Central memory CD8-positive, alpha-beta T cell (primary cell): Measurements from ENCODE around the gene PVALEF.

Source experiments
- ATAC-seq: fragments of 150-1000 bp; cut with Tn5 transposase; replicated peaks from 2 replicates; pipeline ENCODE4 v1.10.0; 2022; ENCODE audit warnings: mild to moderate bottlenecking, moderate FRiP score, moderate number of reproducible peaks; ENCODE audit not compliant: poor library complexity, severe bottlenecking; ENCODE audit errors: extremely low read depth
- DNase-seq, 2 donors: peaks; one replicate each; pipeline ENCODE4 v3.0.0; 2021; ENCODE audit warnings: low spot score in 2 of 2
- H3K27ac Mint-ChIP-seq: one replicate; pipeline ENCODE4 v1.8.0; 2022; ENCODE audit warnings: low read depth, mild to moderate bottlenecking, moderate library complexity, mixed read lengths
- H3K27me3 Mint-ChIP-seq: one replicate; pipeline ENCODE4 v1.8.0; 2022; ENCODE audit warnings: mixed read lengths
- H3K36me3 Mint-ChIP-seq: one replicate; pipeline ENCODE4 v1.8.0; 2022; ENCODE audit warnings: mild to moderate bottlenecking, moderate library complexity, mixed read lengths; ENCODE audit not compliant: insufficient read depth
- H3K4me1 Mint-ChIP-seq: one replicate; pipeline ENCODE4 v1.8.0; 2022; ENCODE audit warnings: mixed read lengths
- H3K4me3 Mint-ChIP-seq: one replicate; pipeline ENCODE4 v1.8.0; 2022; ENCODE audit warnings: mild to moderate bottlenecking, moderate library complexity, mixed read lengths
- H3K9me3 Mint-ChIP-seq: one replicate; pipeline ENCODE4 v1.8.0; 2022; ENCODE audit warnings: mixed read lengths

PVALEF gene

DNA sequence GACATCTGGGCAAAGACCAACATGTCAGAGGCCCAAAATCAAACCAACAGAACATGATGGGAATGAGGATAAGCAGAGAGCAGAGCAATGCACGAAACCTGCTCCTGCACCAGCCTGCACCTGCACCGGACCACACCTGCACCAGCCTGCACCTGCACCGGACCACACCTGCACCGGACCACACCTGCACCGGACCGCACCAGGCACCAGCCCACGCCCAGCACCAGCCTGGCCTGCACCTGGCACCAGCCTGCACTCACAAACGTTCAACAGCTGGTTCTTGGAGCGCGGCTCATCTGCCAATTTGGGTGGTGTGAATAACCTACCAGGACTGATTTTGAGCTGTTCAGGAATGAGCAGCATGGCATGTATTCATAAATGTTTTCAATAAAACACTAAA is 39.3 kb downstream of the PVALEF start:
- ATAC-seq, result no peak
- peaks cover 1% of the 10 kb centered on the region for H3K36me3 Mint-ChIP-seq

DNA sequence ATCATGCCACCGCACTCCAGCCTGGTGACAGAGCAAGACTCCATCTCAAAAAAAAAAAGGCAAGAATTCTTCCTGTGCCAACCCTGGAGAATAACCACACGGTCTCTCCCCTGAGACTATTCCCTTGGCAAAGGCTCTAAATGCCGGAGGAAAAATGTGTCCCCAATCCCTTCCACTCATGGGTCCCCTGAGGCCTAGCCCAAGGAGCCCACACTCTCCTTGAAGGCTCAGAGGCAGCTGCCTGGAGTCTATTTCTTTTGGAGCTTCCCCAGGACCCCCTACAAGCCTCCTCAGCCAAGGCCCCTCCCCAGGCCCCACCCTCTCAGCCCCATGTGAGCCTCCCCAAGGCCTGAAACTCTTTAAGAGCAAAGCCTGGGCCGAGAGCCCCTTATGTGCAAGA is 40.9 kb downstream of the PVALEF start:
- no peak for ATAC-seq
- H3K27ac Mint-ChIP-seq, result no peak overlapping the region
- no peaks in the 10 kb centered on the region for H3K27me3 Mint-ChIP-seq

More for the DNA sequence above, 39.3 kb downstream of the PVALEF start:
- DNase-seq, result no peak
- Mint-ChIP-seq H3K27me3 (no peaks in the 10 kb centered on the region), H3K4me1 (no peaks in the 10 kb centered on the region), H3K9me3 (no peaks in the 10 kb centered on the region), H3K4me3 (no peak overlapping the region), H3K27ac (no peak overlapping the region)

DNA sequence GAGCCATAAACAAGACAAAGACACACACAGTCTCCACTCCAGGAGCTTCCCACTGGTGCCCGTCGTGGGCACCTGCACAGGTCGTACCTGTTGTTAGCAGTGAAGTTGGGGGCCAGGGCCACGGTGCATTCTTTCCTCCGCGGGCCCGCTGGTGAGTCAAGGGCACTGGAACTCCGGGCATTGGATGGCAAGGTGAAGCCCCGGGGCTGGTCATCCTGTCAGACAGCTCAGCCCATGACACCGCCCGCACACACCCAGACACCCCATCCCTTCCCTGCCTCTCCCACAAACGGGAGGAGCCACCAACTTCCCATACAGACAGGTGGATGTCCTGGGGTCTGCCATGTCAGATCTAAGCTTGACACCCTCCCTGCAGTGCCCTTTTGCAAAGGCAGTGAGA is 41.4 kb downstream of the PVALEF start:
- Mint-ChIP-seq H3K27me3 (no peaks in the 10 kb centered on the region), H3K9me3 (no peaks in the 10 kb centered on the region), H3K4me3 (no peak overlapping the region), H3K27ac (no peak overlapping the region), H3K36me3 (peaks cover under 1% of the 10 kb centered on the region), H3K4me1 (no peaks in the 10 kb centered on the region)
- DNase-seq, result no peak
- no peak for ATAC-seq

More for the DNA sequence above, 40.9 kb downstream of the PVALEF start:
- DNase-seq, result no peak
- Mint-ChIP-seq H3K4me1 (no peaks in the 10 kb centered on the region), H3K36me3 (no peaks in the 10 kb centered on the region), H3K9me3 (no peaks in the 10 kb centered on the region), H3K4me3 (no peak overlapping the region)

DNA sequence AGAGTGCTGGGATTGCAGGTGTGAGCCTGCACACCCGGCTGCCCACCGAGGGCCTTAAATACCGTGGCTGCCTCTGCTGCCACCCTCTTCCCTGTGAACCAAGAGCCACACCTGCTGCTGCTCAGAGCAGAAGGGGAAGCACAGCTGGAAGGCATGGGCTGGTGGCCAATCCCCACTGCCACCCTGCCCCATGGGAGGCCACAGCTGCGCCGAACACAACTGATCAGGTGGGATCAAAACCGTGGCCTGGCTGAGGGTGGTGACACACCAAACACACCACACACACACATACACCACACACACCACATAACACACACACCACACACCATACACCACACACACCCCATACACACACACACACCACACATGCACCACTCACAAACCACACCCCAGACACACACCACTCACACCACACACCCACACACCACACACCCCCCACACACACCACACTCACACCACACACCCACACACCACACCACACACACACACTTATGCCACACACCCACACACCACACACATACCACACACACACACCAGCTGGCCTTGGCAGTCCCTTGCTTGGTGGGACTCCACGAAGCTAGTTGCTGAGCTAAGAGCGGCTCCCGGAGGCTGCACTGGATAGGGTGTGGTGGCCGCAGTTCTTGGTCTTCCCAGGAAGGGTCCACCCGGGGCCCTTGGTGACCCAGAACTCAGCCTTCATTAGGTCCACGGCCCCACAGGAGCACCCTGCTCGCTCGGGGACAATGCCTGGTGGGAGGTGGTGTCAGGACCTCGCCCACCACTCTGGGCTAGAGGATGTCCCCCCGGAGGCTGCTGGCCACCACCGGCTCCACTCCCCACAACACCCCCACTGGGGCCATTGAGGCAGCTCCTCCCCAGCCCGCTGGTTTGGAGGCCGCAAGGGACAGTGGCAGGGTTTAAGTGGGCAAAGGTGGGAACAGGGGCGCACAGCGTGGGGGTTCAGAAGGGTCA is 42.6 kb downstream of the PVALEF start:
- Mint-ChIP-seq H3K27me3 (no peaks in the 10 kb centered on the region), H3K4me1 (no peaks in the 10 kb centered on the region), H3K27ac (peak overlapping the region; percentile 80), H3K9me3 (no peaks in the 10 kb centered on the region), H3K36me3 (peaks cover 2% of the 10 kb centered on the region), H3K4me3 (no peak overlapping the region)
- ATAC-seq (no peak), DNase-seq (no peak)

DNA sequence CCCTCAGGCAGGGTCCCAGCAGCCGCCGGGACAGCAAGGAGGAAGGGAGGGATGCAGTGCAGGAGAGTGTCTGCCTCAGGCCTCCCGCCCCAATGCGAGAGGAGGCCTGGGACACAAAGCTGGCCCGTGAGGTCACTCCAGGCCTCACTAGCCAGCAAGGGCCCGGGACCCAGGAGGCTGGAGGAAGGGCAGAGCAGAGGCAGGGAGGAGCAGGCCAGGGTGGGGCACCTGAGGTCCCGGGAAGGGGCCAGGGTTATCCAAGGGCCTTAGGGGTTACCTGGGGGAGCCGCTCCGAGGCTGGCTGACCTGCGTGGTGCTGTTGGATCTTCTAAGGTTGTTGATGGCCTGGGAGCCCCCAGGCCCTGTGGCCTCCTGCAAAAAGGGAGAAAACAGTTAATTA is 43.3 kb downstream of the PVALEF start:
- Mint-ChIP-seq H3K36me3 (peaks cover 2% of the 10 kb centered on the region), H3K4me1 (no peaks in the 10 kb centered on the region), H3K4me3 (no peak overlapping the region), H3K27ac (no peak overlapping the region), H3K9me3 (no peaks in the 10 kb centered on the region), H3K27me3 (no peaks in the 10 kb centered on the region)
- no peak for DNase-seq
- ATAC-seq, result no peak

DNA sequence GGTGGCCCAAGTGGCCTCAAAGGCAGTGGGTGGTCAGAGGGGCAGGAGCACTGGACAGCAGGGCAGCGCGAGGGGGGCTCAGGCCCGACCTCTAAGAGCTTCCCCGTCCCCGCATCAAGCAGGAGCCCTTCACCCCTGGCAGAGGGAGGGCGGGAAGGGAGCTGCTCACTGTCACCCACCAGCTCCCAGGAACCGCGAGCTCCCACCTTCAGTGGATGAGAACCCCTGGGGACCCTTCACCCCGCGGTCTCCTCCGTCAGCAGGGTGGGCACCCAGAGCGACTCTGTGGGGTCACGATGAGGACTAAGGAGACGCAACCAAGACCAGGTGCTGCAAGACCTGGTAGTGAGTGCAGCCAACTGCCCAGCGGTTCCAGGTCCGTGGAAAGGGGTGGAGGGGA is 43.8 kb downstream of the PVALEF start:
- ATAC-seq, result no peak
- no peaks in the 10 kb centered on the region for H3K9me3 Mint-ChIP-seq
- no peaks in the 10 kb centered on the region for H3K27me3 Mint-ChIP-seq
- no peak for DNase-seq
- no peak overlapping the region for H3K4me3 Mint-ChIP-seq
- H3K4me1 Mint-ChIP-seq, result no peaks in the 10 kb centered on the region
- H3K36me3 Mint-ChIP-seq, result peaks cover 2% of the 10 kb centered on the region
- no peak overlapping the region for H3K27ac Mint-ChIP-seq

DNA sequence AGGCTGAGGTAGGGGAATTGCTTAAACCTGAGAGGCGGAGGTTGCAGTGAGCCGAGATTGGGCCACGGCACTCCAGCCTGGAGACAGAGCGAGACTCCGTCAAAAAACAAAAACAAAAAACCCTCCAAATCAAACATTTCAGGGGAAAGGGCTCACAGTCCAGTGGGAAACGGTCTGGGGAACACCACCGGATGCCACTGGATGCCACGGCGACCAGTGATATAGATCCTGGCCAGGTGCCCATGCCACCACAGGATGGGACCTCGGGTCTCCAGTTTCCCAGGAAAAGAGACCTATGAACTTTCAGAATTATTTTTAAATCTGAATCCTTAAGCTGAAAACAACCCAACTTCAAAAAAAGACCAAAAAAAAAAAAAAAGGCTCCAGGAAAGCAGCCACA is 45.2 kb downstream of the PVALEF start:
- Mint-ChIP-seq H3K36me3 (peaks cover 2% of the 10 kb centered on the region), H3K4me3 (no peak overlapping the region), H3K27ac (no peak overlapping the region), H3K27me3 (no peaks in the 10 kb centered on the region), H3K9me3 (no peaks in the 10 kb centered on the region), H3K4me1 (no peaks in the 10 kb centered on the region)
- no peak for ATAC-seq
- DNase-seq, result no peak

DNA sequence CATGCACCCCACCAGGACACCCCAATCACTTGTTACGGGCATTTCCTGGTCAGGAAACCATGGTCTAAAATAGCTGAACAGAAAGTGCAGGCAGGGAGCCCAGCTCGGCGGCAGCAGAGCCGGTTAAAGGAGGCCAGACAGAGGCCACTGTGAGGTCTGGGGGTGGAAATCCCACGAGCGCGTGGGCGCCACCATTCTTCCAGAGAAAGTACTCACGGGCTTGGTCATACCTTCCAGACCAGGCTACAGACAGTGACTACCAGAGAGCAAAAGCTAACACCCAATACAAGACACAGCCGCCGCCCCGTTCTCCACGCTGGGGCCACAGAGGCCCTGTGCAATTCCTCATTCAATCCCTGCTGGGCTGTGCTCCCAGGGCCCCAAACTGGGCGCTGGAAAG is 45.6 kb downstream of the PVALEF start:
- DNase-seq (no peak), ATAC-seq (no peak)
- Mint-ChIP-seq H3K9me3 (no peaks in the 10 kb centered on the region), H3K4me1 (no peaks in the 10 kb centered on the region), H3K27me3 (no peaks in the 10 kb centered on the region), H3K4me3 (no peak overlapping the region), H3K27ac (no peak overlapping the region), H3K36me3 (peaks cover 2% of the 10 kb centered on the region)

DNA sequence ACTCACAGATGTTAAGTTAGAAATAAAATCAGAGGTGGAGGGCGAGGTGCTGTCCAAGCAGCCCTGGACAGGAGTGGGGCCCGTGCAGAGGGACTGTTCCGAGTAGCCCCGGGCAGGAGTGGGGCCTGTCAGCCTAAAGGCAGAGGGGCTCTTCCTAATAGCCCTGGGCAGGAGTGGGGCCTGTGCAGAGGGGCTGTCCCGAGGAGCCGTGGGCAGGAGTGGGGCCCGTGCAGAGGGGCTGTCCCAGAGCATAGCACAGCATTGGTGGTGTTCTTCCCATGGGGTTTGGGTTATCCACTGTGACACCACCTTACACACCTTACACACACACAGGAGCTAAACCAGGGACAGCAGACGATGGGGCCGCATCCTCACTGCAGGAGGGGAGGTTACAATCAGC is 47.1 kb downstream of the PVALEF start:
- no peaks in the 10 kb centered on the region for H3K27me3 Mint-ChIP-seq
- ATAC-seq (no peak), DNase-seq (no peak)
- H3K9me3 Mint-ChIP-seq, result no peaks in the 10 kb centered on the region
- no peaks in the 10 kb centered on the region for H3K4me1 Mint-ChIP-seq
- H3K4me3 Mint-ChIP-seq, result no peak overlapping the region
- H3K27ac Mint-ChIP-seq, result no peak overlapping the region
- H3K36me3 Mint-ChIP-seq, result peaks cover 2% of the 10 kb centered on the region

DNA sequence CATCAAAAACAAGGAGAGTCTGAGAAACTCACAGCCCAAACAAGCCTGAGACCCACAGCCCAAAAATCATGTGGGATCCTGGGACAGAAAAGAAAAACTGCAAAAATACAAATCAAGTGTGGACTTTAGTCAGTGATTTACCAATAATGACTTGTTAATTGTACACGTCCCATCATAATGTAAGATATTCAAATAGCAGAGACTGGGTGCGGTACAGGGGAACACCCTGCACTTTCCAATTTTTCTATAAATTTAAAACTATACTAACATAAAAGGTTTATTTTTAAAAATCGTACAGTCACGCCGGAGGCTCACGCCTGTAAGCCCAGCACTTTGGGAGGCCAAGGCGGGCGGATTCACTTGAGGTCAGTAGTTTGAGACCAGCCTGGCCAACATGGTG is 48.7 kb downstream of the PVALEF start:
- no peak for DNase-seq
- Mint-ChIP-seq H3K27me3 (no peaks in the 10 kb centered on the region), H3K4me1 (no peaks in the 10 kb centered on the region), H3K4me3 (no peak overlapping the region), H3K36me3 (peaks cover 2% of the 10 kb centered on the region), H3K27ac (no peak overlapping the region), H3K9me3 (no peaks in the 10 kb centered on the region)
- ATAC-seq, result no peak

DNA sequence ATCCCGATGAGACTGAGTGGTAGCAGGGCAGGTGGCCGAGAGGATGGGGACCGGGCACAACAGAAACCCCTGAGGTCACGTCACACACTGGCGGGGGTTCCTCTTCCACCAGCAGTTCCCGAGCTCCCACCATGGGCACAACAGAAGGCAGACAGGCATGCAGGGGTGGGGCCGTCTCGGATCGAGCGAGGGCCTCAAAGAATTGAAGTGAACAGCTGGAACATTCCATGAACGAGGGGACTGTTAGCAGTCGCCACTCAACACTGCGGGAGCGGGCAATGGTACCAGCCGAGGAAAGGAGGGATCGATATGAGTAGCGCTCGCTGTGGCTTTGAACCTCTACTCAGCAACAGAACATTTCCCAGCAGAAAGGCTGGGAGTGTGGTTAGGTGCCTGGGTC is 52.2 kb downstream of the PVALEF start:
- Mint-ChIP-seq H3K4me1 (no peaks in the 10 kb centered on the region), H3K27ac (no peak overlapping the region), H3K27me3 (no peaks in the 10 kb centered on the region), H3K9me3 (no peaks in the 10 kb centered on the region), H3K36me3 (peaks cover 5% of the 10 kb centered on the region), H3K4me3 (no peak overlapping the region)
- ATAC-seq (no peak), DNase-seq (no peak)

DNA sequence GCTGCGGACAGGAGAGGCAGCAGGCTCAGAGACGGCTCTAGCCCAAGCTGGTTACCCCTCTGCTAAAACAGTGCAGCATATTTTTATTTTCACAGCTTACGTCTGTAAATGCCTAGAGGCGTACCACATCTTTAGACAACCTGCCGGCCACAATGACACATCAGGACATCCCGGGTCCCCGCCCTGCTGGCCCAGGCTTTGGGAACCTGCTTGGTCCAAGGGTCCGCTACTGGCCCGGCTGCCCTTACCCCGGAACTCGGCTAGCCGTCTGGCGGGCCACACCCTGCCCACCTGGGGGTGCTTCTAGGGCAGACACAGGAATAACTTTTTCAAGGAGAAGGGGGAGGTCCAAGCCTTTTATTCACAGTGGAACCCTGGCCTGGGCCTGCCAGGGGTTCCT is 53.2 kb downstream of the PVALEF start:
- ATAC-seq (no peak), DNase-seq (no peak)
- Mint-ChIP-seq H3K27ac (no peak overlapping the region), H3K36me3 (peaks cover 5% of the 10 kb centered on the region), H3K4me1 (peaks cover 7% of the 10 kb centered on the region), H3K9me3 (no peaks in the 10 kb centered on the region), H3K4me3 (no peak overlapping the region), H3K27me3 (no peaks in the 10 kb centered on the region)

DNA sequence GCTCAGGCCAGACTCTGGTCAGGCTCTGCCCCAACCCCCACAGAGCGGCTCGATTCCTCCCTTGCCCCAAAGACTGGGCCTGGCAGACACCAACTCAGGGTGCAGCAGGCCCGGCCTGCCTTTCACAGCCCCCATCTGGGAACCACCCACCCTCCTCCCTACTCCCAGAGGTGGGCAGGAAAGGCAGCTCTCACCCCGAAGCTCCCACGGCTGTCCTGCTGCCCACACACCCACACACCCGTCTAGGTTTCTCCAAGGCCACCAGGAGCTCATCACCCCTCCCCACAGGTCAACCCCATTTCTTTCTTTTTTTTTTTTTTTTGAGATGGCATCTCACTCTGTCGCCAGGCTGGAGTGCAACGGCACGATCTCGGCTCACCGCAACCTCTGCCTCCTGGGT is 53.7 kb downstream of the PVALEF start:
- Mint-ChIP-seq H3K36me3 (peaks cover 5% of the 10 kb centered on the region), H3K27me3 (no peaks in the 10 kb centered on the region), H3K9me3 (no peaks in the 10 kb centered on the region), H3K27ac (no peak overlapping the region), H3K4me1 (peaks cover 12% of the 10 kb centered on the region), H3K4me3 (no peak overlapping the region)
- ATAC-seq (no peak), DNase-seq (no peak)
